CD4-positive, alpha-beta T cell treated with Interleukin-10 for 1 hour (primary cell): ENCODE measurements around the gene CDK18.

Source experiments
- DNase-seq: peaks from one replicate; pipeline ENCODE4 v3.0.0-alpha.2; 2020

The CDK18 gene

GRCh38 chr1:205575294-205575885 lies 70.9 kb downstream of the CDK18 start:
- DNase-seq, result no peak

- DNase-seq, result no peak
Measured at GRCh38 chr1:205576011-205576410, 71.5 kb downstream of the CDK18 start.

- DNase-seq, result no peak
Measured at GRCh38 chr1:205576805-205577761, 72.6 kb downstream of the CDK18 start.

GRCh38 chr1:205577874-205578658 lies 73.6 kb downstream of the CDK18 start:
- no peak for DNase-seq

GRCh38 chr1:205578780-205579571 lies 74.5 kb downstream of the CDK18 start:
- no peak for DNase-seq

GRCh38 chr1:205579711-205580110 lies 75.2 kb downstream of the CDK18 start:
- no peak for DNase-seq

- DNase-seq, result no peak
Measured at GRCh38 chr1:205580140-205580922, 75.9 kb downstream of the CDK18 start.

- no peak for DNase-seq
Measured at GRCh38 chr1:205580923-205581180, 76.4 kb downstream of the CDK18 start.

- no peak for DNase-seq
Measured at GRCh38 chr1:205581321-205581980, 77.0 kb downstream of the CDK18 start.

GRCh38 chr1:205582046-205582445 lies 77.6 kb downstream of the CDK18 start:
- no peak for DNase-seq
